Activated T-helper 2 cell treated with anti-CD3 and anti-CD28 coated beads, Interferon-gamma antibody, Interleukin-2, Interleukin-4, amounts not matched to agents 10 μg/mL and 5 μg/mL and 100 μg/mL, durations not matched to agents 14 hours and 24 hours and 36 hours (primary cell): ENCODE measurements around the gene SLC1A4. TPM values are rescaled to one million over a fixed set of nuclear protein-coding genes. Genes with fewer than 3 reads are reported as not detected.

Source experiments
- DNase-seq: peaks from one replicate; pipeline ENCODE4 v3.0.0; 2021; ENCODE audit warnings: low spot score
- H3K27ac Mint-ChIP-seq: one replicate; pipeline ENCODE4 v1.8.0; 2021; ENCODE audit warnings: mixed read lengths
- H3K27me3 Mint-ChIP-seq: one replicate; pipeline ENCODE4 v1.8.0; 2021; ENCODE audit warnings: low read depth, mixed read lengths
- H3K36me3 Mint-ChIP-seq: one replicate; pipeline ENCODE4 v1.8.0; 2021; ENCODE audit warnings: low read depth, mixed read lengths
- H3K4me1 Mint-ChIP-seq: one replicate; pipeline ENCODE4 v1.8.0; 2021; ENCODE audit warnings: low read depth, mixed read lengths
- H3K4me3 Mint-ChIP-seq: one replicate; pipeline ENCODE4 v1.8.0; 2021; ENCODE audit warnings: low read depth, mild to moderate bottlenecking, moderate library complexity, mixed read lengths
- H3K9me3 Mint-ChIP-seq: one replicate; pipeline ENCODE4 v1.8.0; 2021; ENCODE audit warnings: mixed read lengths
- intact Hi-C: fragments of 100-400 bp; cut with micrococcal nuclease; formaldehyde crosslinking; loops from one replicate; pipeline ENCODE4 v1.15.1; 2023
- total RNA-seq: library from RNA; stranded (reverse); gene quantifications from 2 replicates; pipeline ENCODE4 v1.2.3, GENCODE V29; 2022

Gene SLC1A4
- 21.0 and 22.5 TPM in 2 replicates for total RNA-seq

GRCh38 chr2:64989126-64989981 is at the start of gene SLC1A4:
Gene SLC1A4, plus strand, starts transcription at chr2:64989399. Its CDS starts 245 bp downstream, at chr2:64989644.
- H3K27me3 Mint-ChIP-seq: peaks cover under 1% of the 10 kb centered on the region
- DNase-seq: peak; percentile 85
- peaks cover 32% of the 10 kb centered on the region for H3K36me3 Mint-ChIP-seq
- H3K4me3 Mint-ChIP-seq: peak within 1 kb of the TSS; percentile 95
- H3K4me1 Mint-ChIP-seq: peaks cover 66% of the 10 kb centered on the region
- no peaks in the 10 kb centered on the region for H3K9me3 Mint-ChIP-seq
- intact Hi-C loops: loop anchor here (2.0 to 10.0 kb wide), 9 partner anchors 51 to 467 kb away; partner anchors contain the start of genes ACTR2, AFTPH, CEP68 and RAB1A
- H3K27ac Mint-ChIP-seq: peak within 1 kb of the TSS; percentile 90

- Mint-ChIP-seq H3K27ac (no peak overlapping the region), H3K36me3 (peaks cover 5% of the 10 kb centered on the region), H3K9me3 (peaks cover 4% of the 10 kb centered on the region), H3K4me1 (peaks cover 53% of the 10 kb centered on the region), H3K27me3 (no peaks in the 10 kb centered on the region), H3K4me3 (no peak overlapping the region)
- intact Hi-C loops: no loop called here
- DNase-seq: no peak
These were observed 48.1 kb upstream of the SLC1A4 start for GRCh38 chr2:64941143-64941542.

GRCh38 chr2:64941801-64942200 is 47.4 kb upstream of the SLC1A4 start:
- peaks cover 3% of the 10 kb centered on the region for H3K36me3 Mint-ChIP-seq
- peaks cover 59% of the 10 kb centered on the region for H3K4me1 Mint-ChIP-seq
- H3K27ac Mint-ChIP-seq: no peak overlapping the region
- no peak overlapping the region for H3K4me3 Mint-ChIP-seq
- H3K9me3 Mint-ChIP-seq: no peaks in the 10 kb centered on the region
- DNase-seq: no peak
- intact Hi-C loops: no loop called here
- H3K27me3 Mint-ChIP-seq: no peaks in the 10 kb centered on the region

GRCh38 chr2:64942693-64943092 is 46.5 kb upstream of the SLC1A4 start:
- no peak for DNase-seq
- Mint-ChIP-seq H3K9me3 (no peaks in the 10 kb centered on the region), H3K27ac (no peak overlapping the region), H3K4me3 (no peak overlapping the region), H3K27me3 (no peaks in the 10 kb centered on the region), H3K36me3 (peaks cover 3% of the 10 kb centered on the region), H3K4me1 (peaks cover 67% of the 10 kb centered on the region)
- intact Hi-C loops: no loop called here

- Mint-ChIP-seq H3K4me1 (peaks cover 73% of the 10 kb centered on the region), H3K27ac (no peak overlapping the region)
These were observed 45.6 kb upstream of the SLC1A4 start for GRCh38 chr2:64943387-64944150.

GRCh38 chr2:64944484-64944883 is 44.7 kb upstream of the SLC1A4 start:
- no peak for DNase-seq
- Mint-ChIP-seq H3K36me3 (peaks cover 6% of the 10 kb centered on the region), H3K27me3 (no peaks in the 10 kb centered on the region), H3K9me3 (no peaks in the 10 kb centered on the region), H3K4me3 (no peak overlapping the region), H3K4me1 (peaks cover 65% of the 10 kb centered on the region), H3K27ac (peak overlapping the region; percentile 51)
- intact Hi-C loops: no loop called here

More at GRCh38 chr2:64943387-64944150, 45.6 kb upstream of the SLC1A4 start:
- Mint-ChIP-seq H3K4me3 (no peak overlapping the region), H3K27me3 (no peaks in the 10 kb centered on the region), H3K9me3 (no peaks in the 10 kb centered on the region), H3K36me3 (peaks cover 6% of the 10 kb centered on the region)
- no peak for DNase-seq
- intact Hi-C loops: no loop called here

GRCh38 chr2:64945973-64946768 is 43.0 kb upstream of the SLC1A4 start:
- H3K4me1 Mint-ChIP-seq: peaks cover 60% of the 10 kb centered on the region
- peak; percentile 75 for DNase-seq
- no peaks in the 10 kb centered on the region for H3K9me3 Mint-ChIP-seq
- H3K4me3 Mint-ChIP-seq: peak overlapping the region; percentile 77
- intact Hi-C loops: loop anchor here (1.0 kb wide), 1 partner anchor 36 kb away; no protein-coding TSS in a partner anchor
- H3K36me3 Mint-ChIP-seq: peaks cover 6% of the 10 kb centered on the region
- no peaks in the 10 kb centered on the region for H3K27me3 Mint-ChIP-seq
- peak overlapping the region; percentile 98 for H3K27ac Mint-ChIP-seq

- Mint-ChIP-seq H3K36me3 (peaks cover 6% of the 10 kb centered on the region), H3K4me1 (peaks cover 58% of the 10 kb centered on the region), H3K4me3 (peak overlapping the region; percentile 77), H3K27me3 (no peaks in the 10 kb centered on the region), H3K27ac (peak overlapping the region; percentile 98), H3K9me3 (no peaks in the 10 kb centered on the region)
- no peak for DNase-seq
- intact Hi-C loops: loop anchor here (1.0 kb wide), 1 partner anchor 35 kb away; no protein-coding TSS in a partner anchor
These were observed 42.4 kb upstream of the SLC1A4 start for GRCh38 chr2:64946769-64947247.

GRCh38 chr2:64947885-64948284 is 41.3 kb upstream of the SLC1A4 start:
- H3K27ac Mint-ChIP-seq: peak overlapping the region; percentile 42
- H3K4me3 Mint-ChIP-seq: no peak overlapping the region
- DNase-seq: no peak
- H3K36me3 Mint-ChIP-seq: peaks cover 11% of the 10 kb centered on the region
- H3K9me3 Mint-ChIP-seq: no peaks in the 10 kb centered on the region
- H3K27me3 Mint-ChIP-seq: no peaks in the 10 kb centered on the region
- intact Hi-C loops: no loop called here
- H3K4me1 Mint-ChIP-seq: peaks cover 50% of the 10 kb centered on the region

GRCh38 chr2:64950226-64951160 is 38.7 kb upstream of the SLC1A4 start:
- Mint-ChIP-seq H3K9me3 (peaks cover 5% of the 10 kb centered on the region), H3K4me3 (no peak overlapping the region), H3K27me3 (no peaks in the 10 kb centered on the region), H3K27ac (no peak overlapping the region), H3K4me1 (peaks cover 35% of the 10 kb centered on the region), H3K36me3 (peaks cover 11% of the 10 kb centered on the region)
- DNase-seq: no peak
- intact Hi-C loops: no loop called here

GRCh38 chr2:64951306-64951953 is 37.8 kb upstream of the SLC1A4 start:
- H3K27ac Mint-ChIP-seq: no peak overlapping the region
- DNase-seq: no peak

More at GRCh38 chr2:64951306-64951953, 37.8 kb upstream of the SLC1A4 start:
- Mint-ChIP-seq H3K27me3 (no peaks in the 10 kb centered on the region), H3K36me3 (peaks cover 11% of the 10 kb centered on the region), H3K9me3 (peaks cover 9% of the 10 kb centered on the region), H3K4me3 (no peak overlapping the region), H3K4me1 (peaks cover 26% of the 10 kb centered on the region)
- intact Hi-C loops: no loop called here
